HuH-7 (cell line): ENCODE measurements around the gene TMEM156.

Source experiments
- DNase-seq: peaks from one replicate; pipeline ENCODE4 v3.0.0; 2011; ENCODE audit warnings: low spot score

TMEM156 gene

GRCh38 chr4:38924353-38924752 is 107.9 kb downstream of the TMEM156 start:
- DNase-seq, result no peak

DNA sequence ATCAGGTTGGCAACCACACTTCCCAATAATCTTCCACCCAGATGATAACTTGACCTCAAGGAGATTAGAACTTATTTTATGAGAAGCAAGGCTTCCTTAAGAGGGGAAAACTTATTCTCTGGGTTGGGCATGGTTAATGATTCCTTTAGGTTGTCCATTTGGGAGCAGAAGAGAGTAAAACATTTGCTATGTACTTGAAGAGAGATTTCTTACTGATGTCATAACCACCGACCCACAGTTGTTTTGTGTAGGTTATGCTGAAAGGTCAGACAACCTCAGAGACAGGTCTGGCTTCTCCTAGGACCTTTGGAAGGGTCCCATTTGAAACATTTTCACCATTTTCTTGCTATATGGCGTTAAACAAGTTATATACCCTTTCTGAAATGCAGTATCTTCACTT is 108.5 kb downstream of the TMEM156 start:
- no peak for DNase-seq

DNA sequence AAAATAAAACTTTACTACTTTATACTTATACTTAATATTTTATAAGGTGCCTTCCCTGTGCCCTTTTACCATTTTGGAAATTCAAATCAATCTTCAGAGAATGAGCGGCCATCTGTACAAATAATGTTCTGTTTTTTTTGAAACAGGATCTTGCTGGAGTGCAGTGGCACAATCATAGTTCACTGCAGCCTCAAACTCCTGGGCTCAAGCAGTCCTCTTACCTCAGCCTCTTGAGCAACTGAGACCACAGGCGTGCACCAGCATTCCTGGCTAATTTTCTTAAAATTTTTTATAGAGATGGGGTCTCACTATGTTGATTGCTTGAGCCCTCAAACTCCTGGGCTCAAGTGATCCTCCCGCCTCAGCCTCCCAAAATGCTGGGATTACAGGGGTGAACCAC is 111.1 kb downstream of the TMEM156 start:
- DNase-seq, result no peak

DNA sequence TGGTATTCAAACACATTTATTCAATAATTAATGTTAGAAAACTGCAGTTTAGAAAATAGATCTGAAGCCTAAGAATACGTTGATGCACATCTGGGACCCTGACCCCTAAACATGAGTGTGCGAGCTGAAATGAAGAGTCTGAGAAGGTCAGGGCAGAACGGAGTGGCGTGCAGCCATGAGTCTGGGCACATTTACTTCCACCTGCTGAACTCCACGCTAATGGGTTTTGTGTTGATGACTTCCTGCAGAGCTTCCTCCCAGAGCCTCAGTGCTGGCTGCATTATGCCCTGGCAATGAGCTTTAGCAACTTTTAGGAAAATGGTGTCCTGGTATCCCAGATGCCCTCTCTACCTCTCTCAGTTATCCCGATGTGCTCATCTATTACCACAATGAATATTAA is 111.5 kb downstream of the TMEM156 start:
- DNase-seq, result no peak

GRCh38 chr4:38920186-38920585 is 112.0 kb downstream of the TMEM156 start:
- DNase-seq, result no peak

DNA sequence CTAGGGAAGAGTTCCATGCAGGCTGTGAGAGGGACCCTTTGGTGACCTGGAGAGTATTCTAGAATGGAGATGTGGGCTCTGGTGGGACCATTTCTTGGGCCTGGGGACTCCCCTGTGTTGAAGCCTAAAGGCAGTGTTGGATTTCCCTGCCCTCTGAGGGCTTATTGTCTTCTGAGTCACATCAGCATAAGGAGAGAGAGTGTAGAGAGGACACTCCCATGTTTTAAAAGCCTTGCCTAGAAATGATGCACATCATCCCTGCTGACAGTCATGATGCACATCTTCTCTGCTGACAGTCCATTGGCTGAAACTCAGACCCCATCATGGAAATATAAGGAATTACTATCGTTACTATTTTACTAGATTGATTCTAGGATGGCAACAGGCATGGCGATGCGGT is 112.7 kb downstream of the TMEM156 start:
- no peak for DNase-seq

GRCh38 chr4:38917481-38918025 is 114.7 kb downstream of the TMEM156 start:
- no peak for DNase-seq
